NCI-H146 treated with DMSO at 0.1 percent for 48 hours (cell line): Measurements from ENCODE around the gene ANAPC5.
"Not testable (repeated sequence)": the region's sequence is repeated elsewhere in the genome, so short reads cannot be mapped to it uniquely, and the experiment has no call there.

Experiments
- DNase-seq: peaks from one replicate; lab custom pipeline; 2025; ENCODE audit not compliant: unreplicated experiment; lab: John Stamatoyannopoulos, UW

ANAPC5 gene

DNA sequence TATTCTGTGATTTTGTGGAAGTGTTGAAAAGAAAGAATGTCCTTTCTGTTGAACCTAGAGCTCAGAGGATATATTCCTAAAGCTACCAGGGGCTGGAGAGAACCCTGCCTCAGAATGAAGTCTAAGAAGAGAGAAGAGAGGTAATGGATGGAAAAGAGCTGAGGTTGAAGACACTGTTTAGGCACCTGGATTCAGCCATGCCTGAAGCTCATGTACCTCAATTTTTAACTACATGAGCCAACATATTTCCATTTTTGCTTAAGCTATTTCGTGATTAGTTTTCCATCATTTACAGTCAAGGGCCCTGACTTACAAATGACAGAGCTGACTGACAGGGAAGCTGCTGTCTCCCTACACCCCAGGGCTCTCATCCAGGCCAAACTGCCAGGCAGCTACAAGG lies 66.4 kb downstream of the ANAPC5 start:
- DNase-seq = no peak

- no peak for DNase-seq
These were observed 67.4 kb downstream of the ANAPC5 start for GRCh38 chr12:121284551-121285390.

DNA sequence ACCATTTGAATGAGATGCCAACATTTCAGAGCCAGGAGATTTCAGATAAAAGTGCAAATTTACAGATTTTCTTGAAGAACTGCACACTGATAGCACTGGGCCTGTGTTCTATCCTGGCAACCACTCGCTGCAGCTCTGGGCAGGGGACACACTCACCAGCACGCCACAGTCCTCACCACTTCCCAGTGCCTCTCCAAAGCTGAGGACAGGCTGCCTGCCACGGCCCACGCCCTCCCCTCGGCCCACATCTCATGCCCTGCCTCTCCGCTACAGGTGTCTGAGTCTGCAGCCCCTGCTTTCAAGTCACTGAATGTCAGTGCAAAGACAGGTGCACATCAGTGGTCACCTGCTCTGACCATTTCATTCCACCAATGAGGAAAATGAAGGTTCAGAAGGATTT lies 68.4 kb downstream of the ANAPC5 start:
- no peak for DNase-seq

- no peak for DNase-seq
These were observed 68.8 kb downstream of the ANAPC5 start for GRCh38 chr12:121283388-121283787.

DNA sequence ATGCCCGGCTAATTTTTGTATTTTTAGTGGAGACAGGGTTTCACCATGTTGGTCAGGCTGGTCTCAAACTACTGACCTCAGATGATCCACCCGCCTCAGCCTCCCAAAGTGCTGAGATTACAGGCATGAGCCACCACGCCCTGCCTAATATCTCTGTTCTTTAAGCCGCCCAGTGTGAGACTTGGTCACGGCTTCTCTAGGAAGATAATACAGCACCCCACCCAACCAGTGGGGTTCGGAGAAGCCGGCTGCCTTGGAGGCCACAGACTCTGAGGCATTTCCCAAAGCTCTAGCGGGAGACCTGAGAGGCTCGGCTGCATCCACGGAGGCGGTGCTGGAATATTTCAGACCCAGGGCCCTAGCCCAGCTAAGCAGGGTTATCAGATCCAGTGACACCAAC lies 69.3 kb downstream of the ANAPC5 start:
- not testable (repeated sequence) for DNase-seq

GRCh38 chr12:121282072-121282742 lies 70.0 kb downstream of the ANAPC5 start:
- DNase-seq = no peak

- not testable (repeated sequence) for DNase-seq
These were observed 71.1 kb downstream of the ANAPC5 start for GRCh38 chr12:121281116-121281515.

- DNase-seq = not testable (repeated sequence)
These were observed 71.7 kb downstream of the ANAPC5 start for GRCh38 chr12:121280531-121280930.

GRCh38 chr12:121279507-121279915 lies 72.7 kb downstream of the ANAPC5 start:
- DNase-seq = no peak

GRCh38 chr12:121279071-121279375 lies 73.2 kb downstream of the ANAPC5 start:
- no peak for DNase-seq

DNA sequence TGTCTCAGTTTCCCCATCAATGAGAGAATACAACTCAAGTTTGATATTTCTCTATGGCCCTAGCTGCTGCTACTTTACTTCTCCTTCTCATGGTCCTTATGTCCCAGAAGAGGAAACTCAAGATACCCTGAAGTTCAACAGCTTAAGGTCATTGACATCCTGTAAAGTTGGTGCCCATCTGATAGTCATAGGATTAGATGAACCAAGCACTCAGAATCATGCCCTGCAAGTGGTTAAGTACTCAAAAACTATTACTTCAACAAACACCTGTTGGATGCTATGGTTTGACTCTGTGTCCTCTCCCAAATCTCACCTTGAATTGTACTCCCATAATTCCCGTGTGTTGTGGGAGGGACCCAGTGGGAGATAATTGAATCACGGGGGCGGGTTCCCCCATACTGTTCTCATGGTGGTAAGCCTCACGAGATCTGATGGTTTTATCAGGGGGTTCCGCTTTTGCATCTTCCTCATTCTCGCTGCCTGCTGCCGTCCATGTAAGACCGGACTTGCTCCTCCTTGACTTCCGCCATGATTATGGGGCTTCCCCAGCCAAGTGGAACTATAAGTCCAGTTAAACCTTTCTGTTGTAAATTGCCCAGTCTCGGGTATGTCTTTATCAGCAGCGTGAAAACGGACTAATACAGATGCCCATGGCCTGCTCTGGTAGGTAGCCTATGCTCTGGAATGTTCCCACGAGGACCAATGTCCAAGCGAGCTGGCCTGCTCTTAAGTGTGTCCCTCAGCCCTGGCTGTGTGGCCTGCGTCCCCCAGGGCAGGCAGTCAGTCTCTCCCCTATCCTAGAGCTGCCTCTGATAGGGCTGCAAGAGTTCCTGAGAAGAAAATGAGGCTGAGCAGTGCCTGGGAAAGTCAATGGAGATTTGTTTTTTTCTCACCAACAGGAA lies 73.8 kb downstream of the ANAPC5 start:
- DNase-seq = no peak

- DNase-seq = no peak
These were observed 74.8 kb downstream of the ANAPC5 start for GRCh38 chr12:121277374-121277759.

- DNase-seq = no peak
These were observed 78.0 kb downstream of the ANAPC5 start for GRCh38 chr12:121274036-121274763.

DNA sequence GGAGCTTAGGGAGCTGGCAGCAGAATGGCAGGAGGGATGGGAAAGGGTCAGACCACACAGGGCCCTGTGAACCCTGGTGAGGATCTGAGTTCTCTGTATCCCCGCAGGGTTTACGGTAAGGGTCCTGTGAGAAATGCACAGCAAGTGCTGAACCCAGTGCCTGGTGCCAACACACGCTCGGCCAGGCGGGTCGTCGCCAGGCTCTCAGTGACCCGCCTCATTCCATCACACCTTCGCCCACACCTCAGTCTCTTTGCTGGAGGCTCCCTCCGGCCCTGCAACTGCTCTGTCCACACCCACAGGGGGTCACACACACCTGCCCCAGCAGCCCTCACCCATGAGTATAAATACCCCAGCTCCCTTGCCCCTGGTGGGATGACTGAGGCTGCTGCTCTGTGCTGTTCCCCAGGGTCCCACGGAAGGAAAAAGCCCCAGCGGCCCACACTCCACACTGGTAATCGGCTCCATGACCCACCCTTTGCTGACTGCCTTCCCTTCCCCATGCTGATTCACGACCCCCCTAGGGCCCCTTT lies 78.8 kb downstream of the ANAPC5 start:
- no peak for DNase-seq

GRCh38 chr12:121267822-121268221 lies 84.4 kb downstream of the ANAPC5 start:
- no peak for DNase-seq

DNA sequence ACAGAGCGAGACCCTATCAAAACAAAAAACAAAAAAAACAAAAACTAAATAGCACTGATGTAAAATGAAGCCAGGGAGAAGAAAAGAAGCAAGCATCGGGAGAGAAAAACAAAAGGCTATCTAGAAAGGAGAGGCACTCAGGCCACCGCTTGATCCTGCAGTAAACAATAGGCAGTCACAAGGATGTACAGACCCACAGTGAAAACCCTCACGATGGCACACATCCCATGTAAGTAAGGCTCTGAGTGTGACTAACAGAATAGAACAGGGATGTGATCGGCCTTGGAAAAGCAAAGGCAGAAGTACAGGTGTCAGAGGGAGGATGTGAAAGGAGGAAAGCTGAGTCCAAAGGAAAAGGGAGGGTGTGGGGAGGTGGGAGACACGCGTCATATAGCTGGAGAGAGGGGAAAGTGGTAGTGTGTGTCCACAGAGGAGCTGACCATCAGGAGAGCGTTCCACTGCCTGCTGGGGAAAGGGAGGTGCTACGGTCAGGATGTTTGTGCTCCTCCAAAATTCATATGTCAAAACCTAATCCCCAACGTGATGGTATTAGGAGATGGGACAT lies 87.2 kb downstream of the ANAPC5 start:
- DNase-seq = no peak

DNA sequence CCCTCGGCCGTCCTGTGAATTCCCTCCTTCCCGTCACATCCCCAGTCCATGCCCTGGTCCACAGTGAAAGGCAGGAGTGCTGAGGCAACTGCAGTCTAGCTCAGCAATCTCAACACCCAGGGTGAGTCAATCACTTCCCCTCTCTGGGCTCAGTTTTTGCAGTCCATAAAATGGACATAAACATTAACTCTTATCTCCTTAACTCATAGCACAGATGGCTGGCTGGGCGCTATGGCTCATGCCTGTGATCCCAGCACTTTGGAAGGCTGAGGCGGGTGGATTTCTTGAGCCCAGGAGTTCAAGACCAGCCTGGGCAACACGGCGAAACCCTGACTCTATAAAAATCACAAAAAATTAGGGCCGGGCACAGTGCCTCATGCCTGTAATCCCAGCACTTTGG lies 88.1 kb downstream of the ANAPC5 start:
- no peak for DNase-seq

- DNase-seq = no peak
These were observed 88.8 kb downstream of the ANAPC5 start for GRCh38 chr12:121263206-121263935.

DNA sequence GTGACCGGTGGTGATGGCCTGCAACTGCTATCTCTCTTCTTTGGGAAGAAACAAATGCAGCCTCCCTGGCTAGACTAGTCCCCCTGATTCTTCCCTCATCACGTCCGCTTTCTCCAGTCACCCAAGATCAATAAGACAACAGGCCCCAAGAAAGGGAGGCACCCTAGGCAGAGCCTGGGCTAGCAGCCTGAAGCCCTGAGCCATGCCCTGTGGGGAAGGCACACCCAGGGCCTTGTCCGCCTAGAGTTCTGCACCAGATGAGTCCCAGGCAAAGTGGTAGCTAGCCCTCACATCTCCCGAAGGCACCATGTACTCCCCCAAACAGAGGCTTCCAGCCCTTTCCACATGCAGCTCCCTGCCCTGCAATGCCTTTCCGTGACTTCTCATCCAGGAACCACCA lies 90.8 kb downstream of the ANAPC5 start:
- no peak for DNase-seq

- DNase-seq = no peak
These were observed 92.1 kb downstream of the ANAPC5 start for GRCh38 chr12:121260091-121260490.
